ENCODE measurements around the gene UPF3A.
A peak's percentile ranks its signal among the peaks of the same experiment; 100 is the strongest.
"Not testable (repeated sequence)": the region's sequence is repeated elsewhere in the genome, so short reads cannot be mapped to it uniquely, and the experiment has no call there.

UPF3A gene

DNA sequence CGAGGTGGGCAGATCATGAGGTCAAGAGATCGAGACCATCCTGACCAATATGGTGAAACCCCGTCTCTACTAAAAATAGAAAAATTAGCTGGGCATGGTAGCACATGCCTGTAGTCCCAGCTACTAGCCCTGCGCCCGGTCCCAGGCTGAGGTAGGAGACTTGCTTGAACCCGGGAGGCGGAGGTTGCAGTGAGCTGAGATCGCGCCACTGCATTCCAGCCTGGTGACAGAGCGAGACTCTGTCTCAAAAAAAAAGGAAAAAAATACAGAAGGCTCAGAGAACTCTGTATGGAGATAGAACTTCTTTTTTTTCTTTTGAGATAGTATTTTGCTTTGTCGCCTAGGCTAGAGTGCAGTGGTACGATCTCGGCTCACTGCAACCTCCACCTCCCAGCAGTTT lies 17.1 kb upstream of the UPF3A start:
- not testable (repeated sequence) for DNase-seq (ENCODE audit: low read depth)

DNA sequence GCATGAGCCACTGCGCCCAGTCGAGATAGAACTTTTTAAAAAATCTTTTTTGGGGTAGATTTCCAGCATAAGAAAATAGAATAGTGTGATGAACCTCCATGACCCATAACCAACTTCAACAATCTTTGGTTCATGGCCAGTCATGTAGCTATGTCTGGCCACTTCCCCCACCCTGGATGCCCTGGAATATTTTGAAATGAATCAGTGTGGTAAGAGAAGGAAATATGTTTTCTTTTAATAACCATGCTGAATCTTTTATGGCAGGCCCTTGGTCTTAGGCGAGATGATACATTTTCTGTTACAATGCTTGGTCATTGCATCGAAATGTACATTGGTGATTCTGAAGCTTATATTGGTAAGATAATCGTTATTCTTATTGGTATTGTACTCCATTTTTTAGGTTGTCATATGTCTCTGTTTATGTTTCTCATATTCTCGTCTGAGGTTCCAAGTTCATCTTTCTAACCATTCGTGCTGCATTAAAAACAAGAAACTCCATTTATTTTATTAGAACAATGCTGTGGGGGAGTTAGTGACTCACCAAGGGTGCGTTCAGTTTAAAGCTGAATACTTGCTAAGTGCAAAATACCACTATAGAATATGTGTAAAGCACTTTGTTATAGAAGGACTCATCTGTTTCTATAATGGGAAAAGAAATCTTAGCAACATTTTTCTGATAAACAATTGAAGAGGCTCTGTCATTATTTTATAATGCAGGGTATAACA lies 16.4 kb upstream of the UPF3A start:
- DNase-seq (ENCODE audit: low read depth) = no peak

DNA sequence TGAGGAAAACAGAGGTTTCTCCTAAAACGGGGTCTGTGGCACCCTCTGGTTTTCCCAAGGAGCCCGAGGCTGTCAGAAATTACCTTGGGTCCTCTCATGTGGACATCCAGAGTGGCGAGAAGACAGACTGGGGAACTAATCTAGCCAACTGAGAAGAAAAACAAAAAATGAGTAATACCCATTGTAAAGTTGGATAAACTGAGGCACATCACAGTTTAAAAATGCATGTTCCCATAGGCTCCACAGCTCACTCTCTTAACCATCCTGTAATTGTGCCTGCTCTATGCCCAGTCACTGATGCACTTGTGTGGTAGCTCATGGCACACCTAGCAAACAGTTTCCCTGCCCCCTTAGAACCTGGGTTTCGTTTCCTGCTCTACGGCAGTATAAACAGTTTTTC lies 15.2 kb upstream of the UPF3A start:
- DNase-seq (ENCODE audit: low read depth) = no peak

DNA sequence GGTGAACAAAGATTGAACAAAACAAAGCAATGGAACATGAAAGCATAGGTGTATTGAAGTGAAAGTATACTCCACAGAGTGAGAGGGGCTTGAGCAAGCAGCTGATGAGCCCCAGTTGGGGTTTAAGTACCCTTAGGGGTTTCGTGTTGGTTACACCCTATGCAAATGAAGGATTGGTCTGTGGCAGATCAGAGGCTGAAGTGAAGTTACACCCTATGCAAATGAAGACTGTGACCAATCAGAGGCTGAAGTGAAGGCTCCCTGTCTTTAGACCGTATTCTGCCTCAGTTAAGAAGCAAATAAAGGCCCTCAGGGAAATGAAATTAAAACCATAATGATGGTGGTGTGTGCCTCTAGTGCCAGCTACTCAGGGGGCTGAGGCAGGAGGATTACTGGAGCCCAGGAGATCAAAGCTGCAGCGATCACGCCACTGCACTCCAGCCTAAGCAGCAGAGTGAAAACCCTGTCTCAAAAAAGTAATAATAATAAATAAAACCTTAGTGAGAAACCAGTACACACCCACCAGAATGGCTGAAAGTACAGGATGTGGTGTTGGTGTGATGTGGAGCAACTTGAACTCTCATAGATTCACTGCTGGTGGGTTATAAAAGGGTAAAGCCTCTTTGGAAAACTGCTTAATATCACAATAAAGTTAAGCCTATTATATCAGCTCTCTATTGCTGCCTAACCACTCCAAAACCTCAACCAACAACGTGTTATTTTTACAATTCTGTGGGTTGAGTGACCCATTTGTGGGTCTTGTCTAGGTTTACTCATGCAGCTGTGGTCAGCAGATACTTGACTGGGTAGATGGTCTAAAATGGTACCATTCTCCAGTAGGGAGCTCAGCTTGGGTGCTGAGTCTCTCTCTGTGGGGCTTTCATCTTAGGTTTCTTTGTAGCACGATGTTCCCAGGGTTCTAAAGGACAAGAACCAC lies 12.8 kb upstream of the UPF3A start:
- DNase-seq (ENCODE audit: low read depth) = no peak

DNA sequence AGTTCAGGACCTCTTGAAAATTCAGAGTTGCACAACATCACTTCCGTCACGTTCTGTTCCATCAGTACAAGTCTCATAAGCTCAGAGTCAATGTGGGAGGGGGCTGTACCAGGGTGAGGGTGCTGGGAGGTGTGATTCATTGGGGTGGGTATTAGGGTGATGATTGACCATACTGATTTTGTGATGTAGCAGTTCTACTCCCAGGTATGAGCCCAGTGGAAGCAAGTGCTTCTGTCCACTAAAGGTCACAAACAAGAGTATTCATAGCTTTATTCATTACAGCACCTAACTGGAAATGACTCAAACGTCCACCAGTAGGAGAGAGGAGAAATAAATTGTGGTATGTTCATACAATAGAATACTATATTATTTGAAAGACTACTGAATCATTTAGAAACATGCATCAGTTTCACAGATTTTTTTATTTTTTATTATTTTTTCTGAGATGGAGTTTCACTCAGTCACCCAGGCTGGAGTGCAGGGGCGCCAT lies 12.1 kb upstream of the UPF3A start:
- no peak for DNase-seq (ENCODE audit: low read depth)

DNA sequence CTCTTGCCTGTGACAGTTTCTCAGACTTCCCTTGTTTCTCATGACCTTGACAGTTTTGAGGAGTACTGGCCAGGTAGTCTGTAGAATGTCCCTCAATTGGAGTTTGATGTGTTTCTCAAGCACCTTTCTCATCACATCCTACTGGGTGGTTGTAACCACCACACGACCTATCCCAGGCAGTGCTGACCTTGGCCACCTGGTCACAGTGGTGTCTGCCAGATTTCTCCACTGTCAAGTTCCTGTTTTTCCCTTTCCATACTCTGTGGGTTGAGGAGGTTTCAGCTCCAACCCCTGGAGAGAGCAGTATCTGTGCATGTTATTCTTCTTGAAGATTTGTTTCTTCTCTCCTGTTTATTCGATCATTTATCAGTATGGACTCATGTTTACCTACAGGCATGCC lies 8.4 kb upstream of the UPF3A start:
- no peak for DNase-seq (ENCODE audit: low read depth)

DNA sequence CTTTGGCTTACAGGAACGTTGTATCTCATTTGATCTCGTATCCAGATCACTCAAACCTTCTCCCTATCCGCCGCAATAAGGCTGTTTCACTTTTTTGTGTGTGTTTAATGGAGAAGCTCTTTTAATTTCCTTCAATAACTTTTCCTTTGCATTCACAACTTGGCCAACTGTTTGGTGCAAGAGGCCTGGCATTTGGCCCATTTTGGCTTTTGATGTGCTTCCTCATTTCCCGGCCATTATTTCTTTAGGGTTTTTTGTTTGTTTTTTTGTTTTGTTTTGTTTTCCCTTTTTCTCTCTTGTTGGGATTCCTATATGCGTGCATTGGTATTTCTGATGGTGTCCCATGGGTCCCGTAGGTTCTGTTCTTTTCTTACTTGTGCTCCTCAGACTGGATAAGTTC lies 6.1 kb upstream of the UPF3A start:
- DNase-seq (ENCODE audit: low read depth) = no peak

DNA sequence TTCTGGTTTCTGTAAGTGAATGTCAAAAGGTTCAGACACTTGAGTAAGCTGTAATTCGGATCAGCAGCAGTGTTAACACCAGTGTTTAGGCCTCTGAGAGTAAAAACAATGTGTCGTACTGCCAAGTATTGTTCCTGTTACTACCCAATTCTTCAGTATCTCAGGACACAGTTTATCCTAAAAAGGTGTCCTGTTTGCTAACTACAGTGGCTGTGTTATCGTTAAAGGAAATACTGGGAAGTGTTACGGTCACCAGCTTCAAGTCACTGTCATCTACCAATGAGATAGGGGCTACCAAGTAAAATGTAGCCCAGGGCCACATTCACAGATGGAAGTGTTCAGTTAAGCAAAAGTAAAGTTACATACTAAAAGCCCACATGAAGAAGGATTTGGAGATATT lies 2.3 kb upstream of the UPF3A start:
- DNase-seq (ENCODE audit: low read depth) = no peak

DNA sequence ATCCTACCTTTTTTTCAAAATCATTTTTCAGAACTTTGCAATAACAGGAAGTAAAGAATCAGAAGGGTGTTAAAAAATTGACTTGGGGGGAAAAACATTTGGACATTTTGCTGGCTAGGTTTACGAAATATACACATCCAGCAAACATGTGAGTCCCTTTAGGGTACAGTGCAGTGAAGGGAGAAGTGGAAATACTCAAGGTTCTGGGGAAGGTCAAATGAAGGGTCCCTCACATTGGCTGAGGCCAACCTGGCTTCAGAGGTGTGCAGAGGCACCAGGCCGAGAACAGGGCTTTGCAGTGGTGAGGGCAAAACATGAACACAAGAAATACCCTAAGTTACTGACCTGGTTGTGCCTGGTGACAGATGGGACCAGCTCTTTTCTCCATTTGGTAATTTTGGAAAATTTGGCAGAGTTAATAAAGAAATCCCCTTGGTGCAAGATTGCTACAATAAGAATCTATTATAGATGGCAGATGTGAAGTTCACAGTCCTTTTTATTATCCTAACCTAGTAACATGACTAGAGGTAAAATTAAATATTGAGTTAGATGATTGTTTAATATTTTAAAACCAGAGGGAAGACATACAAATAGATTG lies 1.5 kb upstream of the UPF3A start:
- DNase-seq (ENCODE audit: low read depth) = no peak

DNA sequence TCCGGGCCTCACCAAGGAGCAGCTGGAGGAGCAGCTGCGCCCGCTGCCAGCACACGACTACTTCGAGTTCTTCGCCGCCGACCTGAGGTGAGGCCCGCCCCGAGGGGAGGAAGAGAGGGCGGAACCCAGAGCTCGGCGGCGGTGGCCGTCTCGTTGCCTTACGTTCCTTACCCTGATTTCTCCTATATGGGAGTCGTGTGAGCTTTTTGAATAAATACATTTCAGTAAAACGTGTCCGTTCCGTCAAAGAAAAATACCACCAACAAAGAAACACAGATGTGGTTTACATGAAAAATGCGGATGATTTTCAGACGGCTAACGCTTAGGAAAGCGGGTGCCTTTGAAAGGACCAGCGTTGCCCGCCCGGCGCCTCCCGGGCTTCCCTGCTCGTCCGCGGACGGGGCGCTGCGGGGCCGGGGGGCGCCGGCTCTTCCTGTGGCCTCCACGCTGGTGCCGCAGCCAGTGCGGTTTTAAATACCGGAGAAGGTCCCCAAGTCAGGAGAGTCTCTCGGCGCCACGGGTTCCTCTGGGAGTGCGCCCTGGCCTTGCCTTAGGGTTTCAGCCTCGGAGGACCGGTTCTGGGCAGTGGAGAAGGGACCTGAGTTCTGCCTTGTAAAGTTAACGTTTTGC lies 755 bp downstream of the UPF3A start:
- DNase-seq (ENCODE audit: low read depth) = peak; percentile 52

DNA sequence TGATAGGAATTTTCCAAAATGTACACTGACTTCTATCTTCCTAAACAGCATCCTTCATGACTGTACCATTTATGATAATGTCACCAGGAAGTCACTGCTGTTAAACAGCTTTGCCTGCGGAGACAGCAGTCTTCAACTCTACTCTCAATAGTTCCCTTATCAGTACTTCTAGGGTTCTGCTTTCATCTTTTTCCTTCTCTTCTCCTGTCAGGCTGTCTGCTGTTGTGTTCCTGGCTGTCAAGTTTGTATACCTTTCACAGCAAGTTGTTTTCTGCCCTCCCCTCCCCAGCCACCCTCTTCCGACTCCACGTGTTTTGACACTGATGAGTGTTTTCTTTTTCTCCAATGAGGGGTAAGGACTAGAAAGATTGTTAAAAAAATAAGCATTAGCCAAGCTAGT lies 2.2 kb downstream of the UPF3A start:
- no peak for DNase-seq (ENCODE audit: low read depth)

DNA sequence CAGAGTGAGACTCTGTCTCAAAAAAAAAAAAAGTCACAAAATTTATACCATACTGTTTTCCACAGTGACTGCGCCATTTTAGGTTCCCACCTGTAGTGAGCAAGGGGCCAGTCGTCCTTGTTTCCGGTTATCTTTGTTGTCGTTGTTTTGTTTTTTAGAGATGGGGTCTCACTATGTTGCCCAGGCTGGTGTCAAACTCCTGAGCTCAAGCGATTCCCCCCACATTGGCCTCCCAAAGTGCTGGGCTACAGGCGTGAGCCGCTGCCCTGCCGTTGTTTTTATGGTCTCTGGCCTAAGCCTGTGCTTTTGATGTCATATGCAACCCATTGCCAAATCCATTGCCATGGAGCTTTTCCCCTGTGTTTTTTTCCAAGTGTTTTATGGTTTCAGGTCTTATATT lies 3.3 kb downstream of the UPF3A start:
- DNase-seq (ENCODE audit: low read depth) = no peak

DNA sequence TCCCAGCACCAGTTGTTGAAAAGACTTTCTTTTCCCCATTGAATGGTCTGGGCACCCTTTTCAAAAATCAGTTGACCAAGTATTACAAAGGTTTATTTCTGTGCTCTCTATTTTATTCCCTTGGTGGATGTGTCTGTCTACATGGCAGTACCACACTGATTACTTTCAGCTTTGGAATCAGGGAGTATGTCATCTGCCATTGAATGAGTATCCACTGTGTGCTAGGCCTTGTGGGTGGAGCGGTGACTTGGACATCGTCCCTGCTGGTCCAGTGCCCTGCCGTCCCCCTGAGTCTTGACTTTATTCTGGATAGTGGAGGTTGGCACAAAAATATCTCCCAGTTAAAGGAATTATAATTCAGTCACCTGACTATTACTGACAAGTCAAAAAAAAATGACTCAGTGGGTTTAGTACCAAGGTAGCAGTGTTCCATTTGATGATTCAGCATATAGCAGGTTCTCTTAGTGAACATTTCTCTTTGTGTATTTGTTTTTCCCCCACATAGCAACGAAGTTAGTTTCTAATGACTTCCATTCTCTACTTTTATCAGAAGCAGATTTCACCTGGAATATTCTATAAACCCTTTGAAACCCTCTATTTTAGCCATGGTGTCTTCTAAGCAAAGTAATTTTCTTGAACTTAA lies 3.9 kb downstream of the UPF3A start:
- DNase-seq (ENCODE audit: low read depth) = no peak

DNA sequence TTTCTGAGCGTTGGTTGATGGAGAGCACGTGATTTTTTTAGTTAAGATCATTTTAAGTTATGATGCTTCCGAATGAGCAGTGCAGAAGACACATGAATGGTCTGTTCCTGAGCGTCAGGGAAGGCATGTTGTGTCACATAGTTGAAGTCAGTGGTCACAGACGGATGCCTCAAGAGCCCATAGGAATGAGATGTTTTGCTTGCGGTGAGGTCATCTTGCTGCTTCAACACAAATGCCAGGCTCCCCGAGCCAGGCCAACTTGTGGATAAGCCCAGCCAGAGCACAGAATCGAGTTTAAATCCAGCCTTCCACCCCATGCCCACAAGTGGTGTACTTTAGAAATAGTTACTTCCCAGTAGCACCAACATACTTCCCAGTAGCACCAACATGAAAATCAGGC lies 5.4 kb downstream of the UPF3A start:
- DNase-seq (ENCODE audit: low read depth) = no peak

DNA sequence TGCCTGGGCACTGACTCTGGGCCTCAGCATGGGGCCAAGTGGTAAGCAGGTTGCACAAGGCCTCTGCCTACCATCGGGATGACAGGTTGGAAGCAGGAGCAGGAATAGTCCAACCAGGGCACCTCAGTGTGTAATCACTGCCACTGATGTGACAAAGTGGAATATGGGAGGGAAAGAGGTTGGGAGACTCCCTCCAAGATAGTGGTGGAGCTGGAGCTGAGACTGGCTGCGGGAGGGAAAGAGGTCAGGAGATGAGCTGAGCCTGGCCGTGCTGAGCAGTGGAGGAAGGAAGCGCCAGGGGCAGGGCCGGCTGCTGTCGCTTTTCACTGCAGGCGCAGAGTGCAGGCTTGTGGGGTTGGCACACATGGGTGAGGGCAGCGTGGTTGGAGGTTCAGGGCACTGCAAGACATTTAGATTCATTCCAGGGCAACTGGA lies 6.8 kb downstream of the UPF3A start:
- no peak for DNase-seq (ENCODE audit: low read depth)

DNA sequence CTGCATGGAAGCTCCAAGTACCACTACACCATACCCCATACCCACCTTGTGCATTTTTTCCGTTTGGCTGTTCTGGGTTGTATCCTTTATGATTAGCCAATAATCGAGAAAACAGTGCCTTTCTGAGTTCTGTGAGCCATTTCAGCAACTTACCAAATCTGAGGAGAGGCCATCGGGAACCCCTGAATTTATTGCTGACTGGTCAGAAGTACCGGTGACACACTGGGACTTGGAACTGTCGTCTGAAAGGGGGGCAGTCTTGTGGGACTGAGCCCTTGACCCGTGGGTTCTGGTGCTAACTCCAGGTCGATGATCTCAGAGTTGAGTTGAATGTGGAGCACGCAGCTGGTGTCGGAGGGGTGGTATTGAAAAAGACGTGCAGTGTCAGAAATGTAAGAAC lies 15.0 kb downstream of the UPF3A start:
- no peak for DNase-seq (ENCODE audit: low read depth)

DNA sequence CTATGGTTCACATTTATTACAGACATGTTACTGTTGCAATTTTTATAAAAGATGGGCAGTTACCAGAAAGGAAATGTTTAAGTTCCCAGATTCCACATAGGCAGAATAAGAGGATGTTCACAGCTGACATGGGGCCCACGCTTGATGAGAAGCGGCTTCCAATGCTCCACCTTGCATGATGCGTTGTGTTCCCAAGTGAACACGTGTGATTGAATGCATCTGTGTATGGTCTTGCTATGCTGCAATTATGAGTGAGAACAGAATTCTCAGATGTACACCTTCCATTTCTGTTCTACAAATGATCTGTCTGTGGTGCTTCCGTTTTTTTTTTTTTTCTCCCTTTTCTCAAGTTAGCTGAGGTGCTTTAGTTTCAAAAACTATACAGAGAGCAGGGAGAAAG lies 15.5 kb downstream of the UPF3A start:
- DNase-seq (ENCODE audit: low read depth) = no peak

DNA sequence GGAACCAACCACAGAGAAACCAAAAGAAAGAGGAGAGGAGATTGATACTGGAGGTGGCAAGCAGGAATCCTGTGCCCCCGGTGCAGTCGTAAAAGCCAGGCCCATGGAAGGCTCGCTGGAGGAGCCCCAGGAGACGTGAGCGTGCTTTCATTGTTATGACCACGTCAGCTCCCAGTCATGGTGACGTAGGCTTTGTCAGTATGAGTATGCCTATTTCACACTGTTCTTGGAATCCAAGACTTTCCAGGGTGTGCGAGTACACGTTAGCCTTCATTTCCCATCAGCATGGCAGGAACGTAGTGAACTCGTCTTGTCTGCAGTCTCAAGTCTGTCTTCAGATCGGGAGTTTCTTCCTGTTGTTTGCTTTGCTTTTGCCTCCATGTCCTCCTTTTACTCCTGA lies 17.5 kb downstream of the UPF3A start:
- DNase-seq (ENCODE audit: low read depth) = no peak

DNA sequence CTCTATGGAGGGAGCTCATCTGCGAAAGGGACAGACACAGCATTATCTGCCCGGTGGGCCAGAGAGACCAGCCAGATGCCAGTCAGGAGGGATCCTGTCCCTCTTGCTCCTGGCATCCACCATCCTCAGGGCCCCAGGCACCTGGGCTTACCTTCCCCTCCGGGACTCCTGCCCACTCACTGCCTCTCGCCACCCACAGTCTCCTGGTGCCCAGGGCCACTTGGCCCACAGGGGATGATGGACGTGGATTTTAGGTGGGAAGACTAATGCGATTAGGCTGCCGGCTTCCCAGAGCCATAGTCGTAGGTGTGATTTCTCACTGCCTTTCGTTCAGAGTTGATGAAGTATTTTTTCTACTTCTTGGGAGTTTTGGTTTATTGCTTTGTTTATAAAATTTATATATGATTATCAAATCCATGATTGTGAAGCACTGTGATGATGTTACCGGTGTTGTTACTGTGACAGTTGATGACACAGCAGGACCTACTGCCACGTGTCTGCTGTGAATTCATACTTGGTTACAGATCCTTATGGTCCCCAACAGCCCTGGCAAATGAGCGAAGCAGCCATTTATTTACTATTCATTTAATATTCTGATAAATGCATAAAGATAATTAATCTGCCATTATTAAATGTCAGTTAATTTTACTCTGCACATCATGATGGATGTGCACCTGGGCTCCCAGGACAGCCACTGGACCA lies 18.4 kb downstream of the UPF3A start:
- DNase-seq (ENCODE audit: low read depth) = no peak

DNA sequence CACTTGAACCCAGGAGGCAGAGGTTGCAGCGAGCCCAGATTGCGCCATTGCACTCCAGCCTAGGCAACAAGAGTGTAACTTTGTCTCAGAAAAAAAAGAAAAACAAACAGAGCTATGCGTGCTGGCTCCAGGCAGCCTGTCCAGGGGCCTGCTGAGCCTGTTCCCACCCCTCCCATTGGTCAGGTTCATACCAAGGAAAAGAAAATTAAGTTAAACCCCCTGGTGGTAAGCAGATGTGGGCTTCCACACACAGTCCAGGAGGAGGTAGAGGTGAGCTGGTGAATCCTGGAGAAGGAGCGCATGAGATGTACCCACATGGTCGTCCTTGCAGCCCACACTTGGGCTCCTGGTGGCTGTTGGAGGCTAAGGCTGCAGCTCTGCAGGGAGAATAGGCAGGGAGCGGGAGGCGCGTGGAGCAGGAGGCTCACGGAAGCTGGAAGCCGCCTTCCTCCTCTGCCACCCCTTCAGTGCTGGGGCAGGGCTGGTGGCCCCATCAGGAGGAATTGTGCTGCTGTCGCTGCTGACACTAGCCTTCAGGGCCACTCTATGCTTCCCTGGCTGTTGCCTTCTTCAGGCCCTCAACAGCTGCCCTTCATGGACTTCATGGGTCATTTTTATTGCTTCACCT lies 22.4 kb downstream of the UPF3A start:
- DNase-seq (ENCODE audit: low read depth) = no peak

Data from activated gamma-delta T cell treated with anti-CD3 and anti-CD28 coated beads, Interleukin-2, amount 50 U/mL, for 16 hours (primary cell).